Peyer's patch (tissue), 4 donors: Measurements from ENCODE around the gene USH2A. TPM values are rescaled to one million over a fixed set of nuclear protein-coding genes. Genes with fewer than 3 reads are reported as not detected.

ENCODE experiments used
- DNase-seq, 3 donors: peaks; one replicate each; pipeline ENCODE4 v3.0.0-alpha.2; 2017 to 2019
- H3K27ac ChIP-seq, 4 donors: fragments of 200-600 bp; sonication (generic); one replicate each; pipeline ENCODE4 v1.5.1; 2016 to 2019
- H3K27me3 ChIP-seq, 2 donors: fragments of 200-600 bp; sonication (generic); one replicate each; pipeline ENCODE4 v1.5.1; 2019
- H3K36me3 ChIP-seq, 3 donors: fragments of 200-600 bp; sonication (generic); one replicate each; pipeline ENCODE4 v1.5.1; 2016 to 2019
- H3K4me1 ChIP-seq, 4 donors: fragments of 200-600 bp; sonication (generic); one replicate each; pipeline ENCODE4 v1.5.1; 2016 to 2019
- H3K4me3 ChIP-seq, 4 donors: fragments of 200-600 bp; sonication (generic); 1 replicate in 3 of 4; 2 replicates in 1 of 4; pipeline ENCODE4 v1.5.1; 2016 to 2019; ENCODE audit warnings: mild to moderate bottlenecking in 1 of 4
- H3K9me3 ChIP-seq, 4 donors: fragments of 200-600 bp; sonication (generic); one replicate each; pipeline ENCODE4 v1.5.1; 2016 to 2019; ENCODE audit warnings: mild to moderate bottlenecking in 1 of 4
- CTCF ChIP-seq, 6 experiments: fragments of 450-650 bp in 4 of 6; fragments of 200-600 bp in 2 of 6; sonication (generic) in 1 of 6; IDR thresholded peaks; one replicate each; pipeline ENCODE4 v1.5.1; 2017 to 2019; ENCODE audit warnings: antibody characterized with exemption in 6 of 6, mild to moderate bottlenecking in 3 of 6, moderate library complexity in 1 of 6
- POLR2A ChIP-seq, 2 donors: fragments of 450-650 bp; IDR thresholded peaks; one replicate each; pipeline ENCODE4 v1.5.1; 2017; ENCODE audit warnings: antibody characterized with exemption in 2 of 2, mild to moderate bottlenecking in 2 of 2, moderate library complexity in 2 of 2
- total RNA-seq, 4 donors: library from RNA; depleted of rRNA; stranded (reverse); fragments of >200 nt; gene quantifications; one replicate each; pipeline ENCODE4 v1.1.0, GENCODE V29; 2016

Gene USH2A
- total RNA-seq, 4 donors from 2014 or later, result not detected

- H3K4me1 ChIP-seq, result no peaks in the 10 kb centered on the region
- no peak for TF ChIP-seq POLR2A (IDR thresholded peaks at IDR 0.05)
- TF ChIP-seq CTCF (IDR thresholded peaks at IDR 0.05), result no peak
- no peak for DNase-seq
- H3K4me3 ChIP-seq, result no peak overlapping the region
- H3K27me3 ChIP-seq, result no peaks in the 10 kb centered on the region
- H3K9me3 ChIP-seq, result no peaks in the 10 kb centered on the region
- no peak overlapping the region for H3K27ac ChIP-seq
- no peaks in the 10 kb centered on the region for H3K36me3 ChIP-seq
Measured at GRCh38 chr1:216425577-216425976, 2.3 kb upstream of the USH2A start.

GRCh38 chr1:216420746-216421145, 2.5 kb downstream of the USH2A start:
- no peaks in the 10 kb centered on the region for H3K36me3 ChIP-seq
- H3K27ac ChIP-seq, result no peak overlapping the region
- TF ChIP-seq POLR2A (IDR thresholded peaks at IDR 0.05), result no peak
- TF ChIP-seq CTCF (IDR thresholded peaks at IDR 0.05), result no peak
- no peak overlapping the region for H3K4me3 ChIP-seq
- H3K4me1 ChIP-seq, result no peaks in the 10 kb centered on the region
- no peaks in the 10 kb centered on the region for H3K9me3 ChIP-seq
- DNase-seq, result no peak
- no peaks in the 10 kb centered on the region for H3K27me3 ChIP-seq

- Histone ChIP-seq H3K4me1 (no peaks in the 10 kb centered on the region), H3K36me3 (no peaks in the 10 kb centered on the region), H3K9me3 (no peaks in the 10 kb centered on the region), H3K27ac (no peak overlapping the region), H3K4me3 (no peak overlapping the region), H3K27me3 (no peaks in the 10 kb centered on the region)
- no peak for DNase-seq
- TF ChIP-seq CTCF (IDR thresholded peaks at IDR 0.05), result no peak
- TF ChIP-seq POLR2A (IDR thresholded peaks at IDR 0.05), result no peak
Measured at GRCh38 chr1:216420263-216420662, 3.0 kb downstream of the USH2A start.

GRCh38 chr1:216416488-216416887, 6.8 kb downstream of the USH2A start:
- no peaks in the 10 kb centered on the region for H3K9me3 ChIP-seq
- H3K27me3 ChIP-seq, result no peaks in the 10 kb centered on the region
- DNase-seq, result no peak
- H3K36me3 ChIP-seq, result no peaks in the 10 kb centered on the region
- no peak overlapping the region for H3K4me3 ChIP-seq
- no peaks in the 10 kb centered on the region for H3K4me1 ChIP-seq
- no peak overlapping the region for H3K27ac ChIP-seq
- TF ChIP-seq CTCF (IDR thresholded peaks at IDR 0.05) (no peak), POLR2A (IDR thresholded peaks at IDR 0.05) (no peak)

GRCh38 chr1:216410026-216410425, 13.2 kb downstream of the USH2A start:
- H3K9me3 ChIP-seq, result no peaks in the 10 kb centered on the region
- no peak for TF ChIP-seq CTCF (IDR thresholded peaks at IDR 0.05)
- no peak for TF ChIP-seq POLR2A (IDR thresholded peaks at IDR 0.05)
- no peaks in the 10 kb centered on the region for H3K4me1 ChIP-seq
- no peaks in the 10 kb centered on the region for H3K27me3 ChIP-seq
- H3K27ac ChIP-seq, result no peak overlapping the region
- H3K36me3 ChIP-seq, result no peaks in the 10 kb centered on the region
- H3K4me3 ChIP-seq, result no peak overlapping the region
- no peak for DNase-seq

GRCh38 chr1:216390956-216391355, 32.3 kb downstream of the USH2A start:
- DNase-seq, result no peak
- H3K36me3 ChIP-seq, result no peaks in the 10 kb centered on the region

More at GRCh38 chr1:216390956-216391355, 32.3 kb downstream of the USH2A start:
- TF ChIP-seq CTCF (IDR thresholded peaks at IDR 0.05), result no peak
- TF ChIP-seq POLR2A (IDR thresholded peaks at IDR 0.05), result no peak
- H3K27ac ChIP-seq, result no peak overlapping the region
- no peaks in the 10 kb centered on the region for H3K4me1 ChIP-seq
- H3K9me3 ChIP-seq, result no peaks in the 10 kb centered on the region
- no peaks in the 10 kb centered on the region for H3K27me3 ChIP-seq
- H3K4me3 ChIP-seq, result no peak overlapping the region
